Glutamatergic neuron (in vitro differentiated cells): Measurements from ENCODE around the gene MAPRE3. TPM values are rescaled to one million over a fixed set of nuclear protein-coding genes. Genes with fewer than 3 reads are reported as not detected.

Source experiments
- DNase-seq: peaks from one replicate; pipeline ENCODE4 v3.0.0; 2022
- H3K27ac Mint-ChIP-seq: one replicate; pipeline ENCODE4 v1.8.0; 2020; ENCODE audit warnings: mild to moderate bottlenecking, mixed read lengths, inconsistent platforms; ENCODE audit not compliant: unreplicated experiment
- H3K27me3 Mint-ChIP-seq: one replicate; pipeline ENCODE4 v1.8.0; 2020; ENCODE audit warnings: mild to moderate bottlenecking, moderate library complexity, mixed read lengths, inconsistent platforms; ENCODE audit not compliant: unreplicated experiment
- H3K36me3 Mint-ChIP-seq: one replicate; pipeline ENCODE4 v1.8.0; 2020; ENCODE audit warnings: mild to moderate bottlenecking, mixed read lengths, inconsistent platforms; ENCODE audit not compliant: unreplicated experiment
- H3K4me1 Mint-ChIP-seq: one replicate; pipeline ENCODE4 v1.8.0; 2020; ENCODE audit warnings: mild to moderate bottlenecking, low read depth, mixed read lengths, inconsistent platforms; ENCODE audit not compliant: unreplicated experiment
- H3K4me3 Mint-ChIP-seq: one replicate; pipeline ENCODE4 v1.8.0; 2020; ENCODE audit warnings: mild to moderate bottlenecking, mixed read lengths, inconsistent platforms; ENCODE audit not compliant: unreplicated experiment
- H3K9me3 Mint-ChIP-seq: one replicate; pipeline ENCODE4 v1.8.0; 2020; ENCODE audit warnings: mild to moderate bottlenecking, moderate library complexity, mixed read lengths, inconsistent platforms; ENCODE audit not compliant: unreplicated experiment
- total RNA-seq: library from RNA; stranded (reverse); fragmentation: NEBNext Ultra II Directional; extraction: Animal tissue kit (Norgen Biotek cat#: 25700); gene quantifications from one replicate; pipeline ENCODE4 v1.2.1, GENCODE V29; 2021; ENCODE audit not compliant: unreplicated experiment
- TF ChIP-seq, protein P1 (sequence below): fragments of 200-600 bp; sonication (generic); IDR thresholded peaks from one replicate; pipeline ENCODE4 v1.5.0; 2021; ENCODE audit not compliant: partially characterized antibody, unreplicated experiment

Gene MAPRE3
- total RNA-seq, 1 donor from 2014 or later = 49.2 TPM

DNA sequence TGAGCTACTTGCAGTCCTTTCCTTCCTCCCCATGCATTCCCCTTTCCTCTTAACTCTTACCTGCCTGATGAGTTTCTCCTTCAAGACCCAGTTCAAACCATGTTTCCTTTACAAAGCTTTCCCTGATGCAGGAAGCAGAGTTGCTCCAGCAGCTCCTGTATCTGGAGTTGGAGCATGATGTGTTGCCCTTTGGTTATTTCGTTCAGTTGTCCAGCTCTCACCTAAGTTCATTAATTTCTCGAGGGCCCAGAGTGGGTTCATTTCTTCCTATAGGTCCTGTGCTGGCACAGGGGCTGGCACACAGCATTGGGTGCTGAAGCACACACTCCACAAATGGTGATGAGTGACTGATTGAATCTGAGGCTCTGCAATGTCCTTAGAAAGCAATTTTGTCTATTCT lies 39.3 kb downstream of the MAPRE3 start:
- no peaks in the 10 kb centered on the region for H3K27me3 Mint-ChIP-seq
- H3K36me3 Mint-ChIP-seq = peaks cover 19% of the 10 kb centered on the region
- TF ChIP-seq, protein P1, sequence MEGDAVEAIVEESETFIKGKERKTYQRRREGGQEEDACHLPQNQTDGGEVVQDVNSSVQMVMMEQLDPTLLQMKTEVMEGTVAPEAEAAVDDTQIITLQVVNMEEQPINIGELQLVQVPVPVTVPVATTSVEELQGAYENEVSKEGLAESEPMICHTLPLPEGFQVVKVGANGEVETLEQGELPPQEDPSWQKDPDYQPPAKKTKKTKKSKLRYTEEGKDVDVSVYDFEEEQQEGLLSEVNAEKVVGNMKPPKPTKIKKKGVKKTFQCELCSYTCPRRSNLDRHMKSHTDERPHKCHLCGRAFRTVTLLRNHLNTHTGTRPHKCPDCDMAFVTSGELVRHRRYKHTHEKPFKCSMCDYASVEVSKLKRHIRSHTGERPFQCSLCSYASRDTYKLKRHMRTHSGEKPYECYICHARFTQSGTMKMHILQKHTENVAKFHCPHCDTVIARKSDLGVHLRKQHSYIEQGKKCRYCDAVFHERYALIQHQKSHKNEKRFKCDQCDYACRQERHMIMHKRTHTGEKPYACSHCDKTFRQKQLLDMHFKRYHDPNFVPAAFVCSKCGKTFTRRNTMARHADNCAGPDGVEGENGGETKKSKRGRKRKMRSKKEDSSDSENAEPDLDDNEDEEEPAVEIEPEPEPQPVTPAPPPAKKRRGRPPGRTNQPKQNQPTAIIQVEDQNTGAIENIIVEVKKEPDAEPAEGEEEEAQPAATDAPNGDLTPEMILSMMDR = no peak
- no peak overlapping the region for H3K27ac Mint-ChIP-seq
- H3K4me1 Mint-ChIP-seq = peaks cover under 1% of the 10 kb centered on the region
- H3K4me3 Mint-ChIP-seq = no peak overlapping the region
- no peak for DNase-seq
- no peaks in the 10 kb centered on the region for H3K9me3 Mint-ChIP-seq

DNA sequence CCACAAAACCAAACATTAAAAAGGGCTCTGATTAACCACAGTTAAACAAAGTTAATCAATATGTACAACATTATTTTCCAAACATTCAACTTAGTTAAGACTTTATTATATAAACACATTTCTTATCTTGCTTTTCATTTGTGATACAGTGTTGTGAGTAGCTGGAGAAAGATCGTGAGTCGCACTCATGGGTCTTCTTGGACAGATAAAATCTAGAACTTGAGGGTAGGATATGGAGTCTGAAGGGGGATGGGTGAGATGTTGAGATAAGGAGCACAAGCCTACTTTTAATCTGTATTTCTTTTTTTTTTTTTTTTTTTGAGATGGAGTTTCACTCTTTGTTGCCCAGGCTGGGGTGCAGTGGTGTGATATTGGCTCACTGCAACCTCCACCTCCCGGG lies 39.7 kb downstream of the MAPRE3 start:
- no peaks in the 10 kb centered on the region for H3K27me3 Mint-ChIP-seq
- H3K4me1 Mint-ChIP-seq = peaks cover 2% of the 10 kb centered on the region
- H3K4me3 Mint-ChIP-seq = no peak overlapping the region
- no peak overlapping the region for H3K27ac Mint-ChIP-seq
- H3K9me3 Mint-ChIP-seq = no peaks in the 10 kb centered on the region
- no peak for DNase-seq
- TF ChIP-seq, protein P1 = no peak
- H3K36me3 Mint-ChIP-seq = peaks cover 19% of the 10 kb centered on the region

DNA sequence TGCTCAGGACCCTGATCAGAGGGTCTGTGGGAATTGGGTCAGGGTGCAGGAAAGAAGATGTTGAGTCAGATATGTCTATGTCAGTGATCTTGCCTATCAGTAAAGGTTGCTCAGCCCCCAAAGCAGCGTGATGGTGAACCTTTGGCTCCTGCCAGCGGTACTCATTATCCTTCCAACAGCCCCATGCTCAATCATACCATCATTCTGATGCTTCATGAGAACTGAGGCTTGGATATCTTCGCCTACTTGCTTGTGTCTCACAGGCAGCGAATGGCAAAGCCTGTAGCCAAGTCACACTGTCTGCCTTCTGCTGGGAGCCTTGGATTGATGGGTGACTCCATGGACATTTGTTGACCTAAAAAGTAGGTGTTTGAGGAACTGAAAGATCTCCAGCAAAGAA lies 43.3 kb downstream of the MAPRE3 start:
- H3K27ac Mint-ChIP-seq = no peak overlapping the region
- H3K36me3 Mint-ChIP-seq = peaks cover 19% of the 10 kb centered on the region
- no peak overlapping the region for H3K4me3 Mint-ChIP-seq
- H3K9me3 Mint-ChIP-seq = peaks cover 1% of the 10 kb centered on the region
- no peak for DNase-seq
- TF ChIP-seq, protein P1 = no peak
- H3K27me3 Mint-ChIP-seq = peaks cover 2% of the 10 kb centered on the region
- H3K4me1 Mint-ChIP-seq = peaks cover 11% of the 10 kb centered on the region

DNA sequence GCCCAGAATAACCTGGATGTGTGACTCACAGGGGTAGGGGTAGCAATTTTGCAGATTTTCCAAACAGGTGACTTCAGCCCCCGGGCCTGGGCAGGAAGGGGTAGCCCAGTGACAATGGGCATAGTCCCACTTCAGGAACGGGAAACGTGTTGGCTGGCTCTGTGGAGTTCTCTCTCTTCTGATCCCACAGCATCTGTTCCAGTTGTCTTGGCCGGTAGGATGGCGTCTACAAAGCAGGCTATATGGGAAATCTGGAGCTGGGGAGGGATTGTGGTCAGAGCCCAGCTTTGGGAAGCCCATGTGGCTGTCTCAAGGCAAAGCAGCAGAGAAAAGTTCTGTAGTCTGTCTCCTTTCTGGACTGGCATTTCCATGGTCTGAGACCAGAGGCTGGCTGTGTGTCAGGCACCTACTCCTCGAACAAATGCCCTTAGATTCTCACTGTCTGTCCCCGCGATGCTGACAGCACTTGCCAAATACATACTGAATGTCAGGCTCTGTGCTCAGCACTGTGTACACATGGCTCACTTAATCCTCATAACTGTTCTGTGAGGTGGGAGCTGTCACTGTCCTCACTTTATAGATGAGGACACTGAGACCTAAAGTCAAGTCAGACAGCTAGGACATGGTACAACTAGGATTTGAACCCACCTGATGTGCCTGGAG lies 44.5 kb downstream of the MAPRE3 start:
- H3K9me3 Mint-ChIP-seq = peaks cover 1% of the 10 kb centered on the region
- H3K27me3 Mint-ChIP-seq = peaks cover 4% of the 10 kb centered on the region
- DNase-seq = no peak
- no peak overlapping the region for H3K4me3 Mint-ChIP-seq
- H3K27ac Mint-ChIP-seq = no peak overlapping the region
- H3K36me3 Mint-ChIP-seq = peaks cover 19% of the 10 kb centered on the region
- H3K4me1 Mint-ChIP-seq = peaks cover 15% of the 10 kb centered on the region
- TF ChIP-seq, protein P1 = no peak

DNA sequence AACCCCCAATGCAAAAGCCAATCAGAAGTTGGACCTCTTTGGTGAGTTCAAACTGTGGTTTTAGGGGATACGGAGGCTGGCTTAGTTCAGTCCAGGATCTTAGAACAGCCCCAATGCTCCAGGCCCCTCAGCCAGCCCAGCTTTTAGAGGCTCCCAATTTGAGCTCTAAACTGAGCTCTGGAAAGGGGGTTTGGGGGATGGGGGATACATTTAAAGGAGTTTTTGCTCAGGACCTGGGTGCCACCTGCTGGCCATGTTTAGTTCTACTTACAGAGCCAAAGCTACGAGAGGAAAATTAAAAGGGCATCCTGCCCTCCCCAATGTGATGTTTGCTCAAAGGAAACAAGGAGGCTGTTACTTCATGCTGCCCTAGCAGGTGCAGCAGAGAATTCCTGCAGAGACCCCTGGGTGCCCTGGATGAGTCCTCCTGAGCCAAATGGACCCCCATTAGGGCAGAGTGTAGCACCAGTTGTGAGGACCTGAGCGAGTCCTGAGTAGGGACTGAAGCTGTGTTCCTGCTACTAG lies 46.4 kb downstream of the MAPRE3 start:
- peaks cover 19% of the 10 kb centered on the region for H3K36me3 Mint-ChIP-seq
- peaks cover 22% of the 10 kb centered on the region for H3K4me1 Mint-ChIP-seq
- peak; percentile 71 for DNase-seq
- TF ChIP-seq, protein P1 = peak; percentile 81
- peaks cover 3% of the 10 kb centered on the region for H3K9me3 Mint-ChIP-seq
- no peak overlapping the region for H3K4me3 Mint-ChIP-seq
- no peak overlapping the region for H3K27ac Mint-ChIP-seq
- peaks cover 4% of the 10 kb centered on the region for H3K27me3 Mint-ChIP-seq
